Measurements from ENCODE around the gene TCF3. TPM values are rescaled to one million over a fixed set of nuclear protein-coding genes. Genes with fewer than 3 reads are reported as not detected.
"Not testable (repeated sequence)": the region's sequence is repeated elsewhere in the genome, so short reads cannot be mapped to it uniquely, and the experiment has no call there.

Gene TCF3
- 100 to 1,000 TPM in 10 of 12 donors, 10 to 100 TPM in 1, not detected in 1; 96.3 to 195 (median 120) TPM for polyA plus RNA-seq (ENCODE audit: insufficient read length in 12 of 12)
- long read RNA-seq, donor 1, transcript TCF3-210 (9 exons, 986 nt): major isoform, 8 of 8 reads
- long read RNA-seq, donor 1, partial matches to known transcripts: 0 of 8 reads
- long read RNA-seq, donor 1, other reads (novel, unspliced or antisense): 0 of 8 reads
- long read RNA-seq, donor 2, full-length matches to known transcripts: 11 of 19 reads
- long read RNA-seq, donor 2, partial matches to known transcripts: 8 of 19 reads
- long read RNA-seq, donor 2, other reads (novel, unspliced or antisense): 0 of 19 reads
- long read RNA-seq, donor 3, full-length matches to known transcripts: 3 of 3 reads
- long read RNA-seq, donor 3, partial matches to known transcripts: 0 of 3 reads
- long read RNA-seq, donor 3, other reads (novel, unspliced or antisense): 0 of 3 reads
- long read RNA-seq, donor 4, partial matches to known transcripts: 0 of 5 reads
- long read RNA-seq, donor 4, other reads (novel, unspliced or antisense): 0 of 5 reads
- long read RNA-seq, donor 5, transcript TCF3-210 (9 exons, 986 nt): major isoform, 16 of 16 reads
- long read RNA-seq, donor 5, partial matches to known transcripts: 0 of 16 reads
- long read RNA-seq, donor 5, other reads (novel, unspliced or antisense): 0 of 16 reads
- long read RNA-seq, donor 6, partial matches to known transcripts: 0 of 4 reads
- long read RNA-seq, donor 6, other reads (novel, unspliced or antisense): 0 of 4 reads
- long read RNA-seq, donor 7, transcript TCF3-210 (9 exons, 986 nt): major isoform, 5 of 15 reads
- long read RNA-seq, donor 7, partial matches to known transcripts: 10 of 15 reads
- long read RNA-seq, donor 7, other reads (novel, unspliced or antisense): 0 of 15 reads
- long read RNA-seq, donor 8, full-length matches to known transcripts: 5 of 12 reads
- long read RNA-seq, donor 8, partial matches to known transcripts: 7 of 12 reads
- long read RNA-seq, donor 8, other reads (novel, unspliced or antisense): 0 of 12 reads
- long read RNA-seq, donor 9, full-length matches to known transcripts: 7 of 7 reads
- long read RNA-seq, donor 9, partial matches to known transcripts: 0 of 7 reads
- long read RNA-seq, donor 9, other reads (novel, unspliced or antisense): 0 of 7 reads
- long read RNA-seq, donor 10, full-length matches to known transcripts: 13 of 13 reads
- long read RNA-seq, donor 10, partial matches to known transcripts: 0 of 13 reads
- long read RNA-seq, donor 10, other reads (novel, unspliced or antisense): 0 of 13 reads
- long read RNA-seq, donor 11, full-length matches to known transcripts: 10 of 15 reads
- long read RNA-seq, donor 11, partial matches to known transcripts: 5 of 15 reads
- long read RNA-seq, donor 11, other reads (novel, unspliced or antisense): 0 of 15 reads

DNA sequence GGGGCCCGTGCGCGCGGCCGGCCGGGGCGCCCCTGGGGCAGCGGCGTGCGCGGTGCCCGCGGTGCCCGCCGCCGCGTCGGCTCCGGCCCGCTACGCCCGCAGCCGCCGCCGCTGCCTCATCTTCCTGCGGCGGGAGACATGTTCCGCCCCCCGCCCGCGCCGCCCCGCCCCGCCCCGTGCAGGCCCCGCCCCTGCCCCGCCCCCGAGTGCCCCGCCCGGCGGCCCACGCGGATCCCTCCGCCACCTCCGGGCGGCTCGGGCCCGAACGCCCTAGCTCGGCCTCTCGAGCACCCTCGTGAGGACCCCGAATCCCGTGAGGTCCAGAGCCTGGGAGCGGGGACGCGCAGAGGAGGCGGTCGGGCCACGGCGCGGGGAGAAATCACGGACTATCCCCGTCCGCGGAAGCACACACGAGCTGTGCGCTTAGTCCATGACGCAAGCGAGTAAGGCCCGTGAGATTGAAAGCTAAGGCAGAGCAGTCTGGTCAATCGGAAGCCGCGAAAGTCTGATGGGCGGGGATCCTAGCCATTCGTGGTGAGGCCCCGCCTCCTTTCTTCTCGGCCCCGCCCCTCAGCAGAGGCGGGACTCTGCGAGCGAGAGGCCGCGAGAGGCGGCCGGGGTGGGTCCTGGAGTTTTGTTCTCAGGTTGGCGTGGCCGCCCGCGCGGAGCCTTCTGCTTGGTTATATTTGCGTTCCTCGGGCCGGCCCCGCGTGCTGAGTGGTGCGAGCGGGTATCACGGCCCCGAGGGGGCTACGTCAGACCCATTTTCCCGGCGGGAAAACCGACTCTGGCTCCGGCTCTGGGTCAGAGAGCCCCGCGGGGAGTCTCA is at the start of gene TCF3:
TCF3 (minus strand) TSS at position 145 of the 829 bp plus-strand sequence. CDS start 2,367 bp downstream, outside the sequence.
- peak; percentile 99 for DNase-seq

DNA sequence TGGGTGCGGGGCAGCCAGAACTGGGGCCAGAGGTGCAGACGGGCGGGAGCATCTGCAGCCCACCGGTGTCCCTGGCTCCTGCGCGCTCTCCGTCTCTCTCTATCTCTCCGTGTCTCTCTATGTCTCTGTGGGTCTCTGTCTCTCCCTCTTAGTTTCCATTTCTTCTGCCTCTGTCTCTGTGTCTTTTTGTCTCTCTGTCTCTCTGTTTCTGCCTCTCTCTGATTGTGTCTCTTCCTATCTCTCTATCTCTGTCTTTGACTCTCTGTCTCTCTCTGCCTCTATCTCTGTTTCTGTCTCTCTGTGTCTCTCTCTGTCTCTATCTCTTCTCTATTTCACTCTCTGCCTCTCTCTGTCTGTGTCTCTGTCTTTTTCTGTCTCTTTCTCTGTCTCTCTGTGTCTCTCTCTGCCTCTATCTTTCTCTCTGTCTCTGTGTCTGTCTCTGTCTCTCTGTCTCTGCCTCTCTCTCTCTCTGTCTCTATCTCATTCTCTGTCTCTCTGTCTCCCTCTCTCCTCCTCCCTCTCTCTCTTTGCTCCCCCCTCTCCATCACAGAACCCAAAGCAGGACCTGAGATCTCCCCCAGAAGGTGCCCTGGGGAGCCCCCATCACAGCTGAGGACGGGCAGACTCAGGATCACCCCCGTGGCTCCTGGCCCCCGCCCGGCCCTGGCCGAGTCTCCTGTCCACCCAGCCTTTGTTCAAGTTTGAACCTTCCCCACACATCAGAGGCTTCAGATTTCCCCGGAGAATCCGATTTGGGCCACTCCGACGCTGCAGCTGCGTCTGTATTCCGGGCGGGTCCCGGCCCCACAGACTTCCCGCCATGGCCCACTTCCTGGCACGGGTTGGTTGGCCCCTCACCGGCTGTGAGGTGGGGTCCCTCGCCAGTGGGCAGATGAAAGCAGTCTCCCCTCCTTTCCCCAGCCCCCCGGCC is 48.6 kb upstream of the TCF3 start:
- DNase-seq: no peak

DNA sequence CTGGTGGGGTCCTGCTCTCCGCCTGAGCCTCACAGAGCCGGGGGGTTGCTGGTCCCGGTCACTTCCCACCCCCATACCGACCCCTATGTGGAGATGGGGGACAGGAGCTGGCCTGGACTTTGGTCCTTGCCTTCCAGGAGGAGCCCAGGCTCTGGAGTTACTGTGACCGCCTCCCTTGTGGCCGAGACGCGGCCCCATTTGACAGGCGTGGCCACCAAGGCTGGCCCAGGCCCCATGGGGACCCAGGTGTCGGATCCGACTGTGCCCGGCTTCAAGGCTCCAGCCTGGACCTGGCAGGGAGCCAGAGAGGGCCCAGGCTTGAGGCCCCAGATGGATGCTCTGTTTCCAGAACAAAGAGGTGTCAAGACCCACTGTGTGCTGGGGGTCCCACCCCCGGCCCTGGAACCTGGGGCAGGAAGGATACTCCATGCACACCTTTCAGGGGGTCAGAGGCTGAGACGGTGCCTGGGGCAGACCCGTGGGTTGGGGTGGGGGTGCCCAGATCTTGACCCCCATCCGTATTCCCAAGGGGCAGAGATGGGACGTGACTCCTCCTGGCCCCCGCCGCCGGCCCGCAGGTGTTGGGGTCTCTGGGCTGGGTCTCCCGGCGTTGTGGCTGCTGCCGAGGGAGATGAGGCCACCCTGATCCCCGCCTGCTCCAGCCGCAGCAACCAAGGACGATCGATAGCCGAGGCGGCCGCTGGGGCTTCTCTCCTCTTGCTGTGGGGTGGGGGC is 47.8 kb upstream of the TCF3 start:
- DNase-seq: no peak

DNA sequence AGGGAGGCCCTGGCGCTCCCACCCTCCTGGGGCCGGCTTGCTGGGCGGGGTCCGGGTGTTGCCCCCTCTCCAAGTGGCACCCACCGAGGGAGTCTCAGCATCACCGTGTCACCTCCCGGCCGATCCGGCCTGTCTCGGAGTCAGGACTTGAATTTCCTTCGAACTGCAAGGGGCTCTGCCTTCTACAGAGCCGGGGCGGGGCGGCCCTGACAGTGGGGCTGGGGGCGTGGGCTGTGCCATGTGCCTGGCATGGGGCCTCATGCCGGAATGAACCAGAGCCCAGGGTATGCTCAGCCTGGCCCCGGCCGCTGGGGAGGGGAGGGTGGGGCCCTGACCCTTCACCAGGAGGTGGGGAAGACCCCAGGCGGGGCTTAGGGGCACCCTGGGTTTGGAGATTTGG is 47.0 kb upstream of the TCF3 start:
- no peak for DNase-seq

DNA sequence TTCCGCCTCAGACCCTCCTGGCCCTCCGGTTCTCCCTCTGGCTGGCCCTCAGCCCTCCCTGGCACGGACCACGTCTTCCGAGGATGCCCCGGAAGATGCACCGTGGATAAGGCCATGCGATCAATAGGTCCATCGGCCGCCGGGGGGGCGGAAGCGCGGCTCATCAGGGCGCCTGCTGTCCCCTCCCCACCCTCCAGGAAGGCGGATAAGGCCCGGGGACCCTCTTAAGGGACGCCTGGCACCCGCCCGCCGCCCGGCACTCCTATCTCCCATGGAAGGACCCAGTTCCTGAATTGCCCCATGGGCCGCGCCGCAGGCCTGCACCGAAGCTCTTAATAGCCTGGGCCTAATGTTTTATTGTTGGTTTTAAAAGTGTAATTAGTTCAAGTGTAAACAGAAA is 46.2 kb upstream of the TCF3 start:
- DNase-seq: no peak

DNA sequence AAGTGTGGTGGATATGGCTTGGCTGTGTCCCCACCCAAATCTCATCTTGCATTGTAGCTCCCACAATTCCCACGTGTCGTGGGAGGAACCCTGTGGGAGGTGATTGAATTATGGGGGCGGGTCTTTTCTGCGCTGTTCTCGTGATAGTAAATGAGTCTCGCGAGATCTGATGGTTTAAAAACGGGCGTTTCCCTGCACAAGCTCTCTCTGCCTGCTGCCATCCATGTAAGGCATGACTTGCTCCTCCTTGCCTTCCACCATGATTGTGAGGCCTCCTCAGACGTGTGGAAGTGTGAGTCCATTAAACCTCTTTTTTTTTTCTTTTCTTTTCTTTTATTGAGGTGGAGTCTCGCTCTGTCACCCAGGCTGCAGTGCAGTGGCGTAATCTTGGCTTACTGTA is 43.1 kb upstream of the TCF3 start:
- not testable (repeated sequence) for DNase-seq

DNA sequence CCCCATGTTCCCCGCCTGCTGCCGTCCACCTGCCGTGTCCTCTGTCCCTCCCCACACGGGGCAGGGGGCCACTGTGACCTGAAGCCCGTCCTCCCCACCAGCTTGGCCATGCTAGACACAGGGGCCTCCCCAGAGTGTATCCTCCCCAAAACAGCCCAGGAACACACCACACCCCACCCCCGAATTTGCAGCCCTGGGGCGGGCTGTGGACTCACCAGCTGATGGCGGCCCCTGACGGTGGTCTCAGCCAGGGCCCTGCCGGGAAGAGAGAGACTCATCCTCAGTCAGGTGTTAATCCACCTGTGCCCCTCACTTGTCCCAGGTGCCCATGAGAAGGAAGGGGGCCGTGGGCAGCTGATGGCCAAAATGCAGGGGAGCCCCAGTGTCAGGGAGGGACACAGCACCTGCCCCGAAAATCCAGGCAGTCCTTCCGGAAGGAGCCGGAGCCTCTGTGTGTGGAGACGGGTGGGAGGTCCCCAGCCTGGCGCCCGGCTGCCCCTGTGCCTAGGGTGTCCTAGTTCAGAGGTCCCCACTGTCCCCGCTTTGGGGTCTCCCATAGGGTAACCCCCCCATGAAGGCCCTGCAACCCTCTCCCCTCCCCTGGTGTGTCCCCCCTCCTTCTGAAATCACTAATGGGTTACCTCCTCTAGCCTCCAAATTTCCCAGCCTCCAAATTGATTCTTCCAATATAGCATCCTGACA is 39.3 kb upstream of the TCF3 start:
- DNase-seq: no peak

DNA sequence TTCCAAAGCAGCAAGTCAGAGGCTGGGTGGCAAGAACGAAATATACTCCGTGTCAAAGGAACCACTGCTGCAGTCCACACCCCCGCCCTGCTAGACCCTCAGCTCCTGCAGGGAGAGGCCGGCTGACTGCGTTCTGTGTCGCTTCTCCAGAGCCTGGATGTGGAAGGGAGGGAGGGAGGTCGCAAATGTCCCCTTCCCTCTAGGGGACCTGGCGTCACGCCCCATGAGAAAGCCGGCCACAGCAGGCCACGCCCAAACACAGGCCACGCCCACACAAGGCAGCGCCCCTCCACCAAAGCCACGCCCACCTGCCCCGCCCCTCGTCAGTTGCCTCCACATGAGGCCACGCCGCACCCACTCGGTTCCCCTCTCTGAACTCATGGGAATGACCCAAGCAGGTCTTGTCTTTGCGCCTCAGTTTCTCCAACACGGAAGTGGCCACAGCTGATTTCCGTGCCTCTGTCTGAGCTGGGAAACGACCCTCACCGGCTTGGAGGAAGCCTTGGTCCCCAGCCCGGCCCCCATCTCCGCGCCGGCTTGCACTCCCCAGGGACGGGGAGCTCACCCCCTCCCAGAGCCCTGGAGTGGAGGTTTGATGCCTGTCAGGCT is 38.4 kb upstream of the TCF3 start:
- DNase-seq: no peak

DNA sequence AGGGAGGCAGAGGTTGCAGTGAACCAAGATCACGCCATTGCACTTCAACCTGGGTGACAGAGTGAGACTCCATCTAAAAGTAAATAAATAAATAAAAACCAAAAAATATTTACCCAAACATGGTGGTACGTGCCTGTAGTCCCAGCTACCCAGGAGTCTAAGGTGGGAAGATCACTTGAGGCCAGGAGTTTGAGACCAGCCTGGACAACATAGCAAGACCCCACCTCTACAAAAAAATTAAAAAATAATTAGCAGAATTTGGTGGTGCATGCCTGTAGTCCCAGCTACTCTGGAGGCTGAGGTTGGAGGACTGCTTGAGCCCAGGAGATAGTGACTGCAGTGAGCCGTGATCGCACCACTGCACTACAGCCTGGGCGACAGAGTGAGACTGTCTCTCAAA is 33.4 kb upstream of the TCF3 start:
- DNase-seq: not testable (repeated sequence)

DNA sequence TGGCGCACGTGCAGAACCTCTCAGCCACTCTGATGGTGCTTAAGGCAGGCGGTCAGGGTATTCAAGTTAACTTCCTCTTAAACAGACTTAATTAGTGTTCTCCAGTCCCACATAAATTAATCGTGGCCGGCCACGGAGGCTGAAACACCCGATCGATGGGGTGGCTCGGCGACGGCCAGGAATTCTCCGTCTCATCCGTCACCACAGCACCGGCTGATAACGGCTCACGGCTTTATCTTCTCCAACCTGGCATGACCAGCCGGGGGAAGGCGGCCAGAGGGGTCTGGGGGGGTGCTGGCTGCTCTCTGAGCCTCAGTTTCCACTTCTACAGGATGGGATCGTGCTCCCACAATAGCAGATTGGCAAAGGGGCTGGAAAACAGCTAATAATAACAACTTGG is 32.6 kb upstream of the TCF3 start:
- no peak for DNase-seq

DNA sequence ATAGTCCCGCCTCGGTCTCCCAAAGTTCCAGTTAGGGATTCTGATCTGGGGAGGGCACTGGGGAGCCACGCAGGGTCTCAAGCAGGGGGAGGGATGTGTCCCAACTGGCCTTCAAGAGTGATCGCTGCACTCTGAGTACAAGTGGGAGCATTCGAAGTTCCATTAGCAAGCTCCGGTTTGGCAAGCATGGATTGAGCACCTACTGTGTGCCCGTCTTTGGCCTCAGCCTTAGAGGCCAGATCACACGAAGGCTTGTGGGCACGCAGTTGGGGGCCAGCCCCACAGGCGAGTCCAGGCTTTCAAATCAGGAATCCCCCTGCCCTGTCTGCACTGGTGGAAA is 32.1 kb upstream of the TCF3 start:
- no peak for DNase-seq

DNA sequence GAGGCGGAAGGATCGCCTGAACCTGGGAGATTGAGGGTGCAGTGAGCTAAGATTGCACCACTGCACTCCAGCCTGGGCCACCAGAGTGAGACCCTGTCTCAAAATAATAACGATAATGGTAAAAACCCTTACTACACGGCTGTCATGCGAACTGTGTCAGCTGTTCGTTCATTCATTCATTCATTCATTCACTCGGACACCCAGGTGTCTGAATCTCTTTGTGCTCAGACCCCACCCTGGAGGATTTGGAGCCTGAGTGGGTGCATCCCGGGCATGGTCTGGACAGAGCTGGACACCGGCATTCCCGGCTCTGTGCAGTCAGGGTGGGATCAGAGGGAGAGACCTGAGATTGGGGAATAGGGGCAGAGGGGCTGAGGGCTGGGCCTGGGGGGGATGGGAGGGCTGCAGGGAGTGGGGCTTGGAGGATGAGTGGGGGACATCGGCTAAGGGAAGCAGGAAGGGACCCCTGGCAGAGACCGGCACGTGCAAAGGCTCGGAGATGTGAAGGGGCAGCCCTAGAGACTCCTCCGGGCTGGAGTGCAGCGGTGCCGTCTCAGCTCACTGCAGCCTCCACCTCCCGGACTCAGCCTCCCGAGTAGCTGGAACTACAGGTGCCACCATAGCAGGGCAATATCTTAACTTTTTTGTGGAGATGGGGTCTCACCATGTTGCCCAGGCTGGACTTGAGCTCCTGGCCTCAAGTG is 31.6 kb upstream of the TCF3 start:
- no peak for DNase-seq

DNA sequence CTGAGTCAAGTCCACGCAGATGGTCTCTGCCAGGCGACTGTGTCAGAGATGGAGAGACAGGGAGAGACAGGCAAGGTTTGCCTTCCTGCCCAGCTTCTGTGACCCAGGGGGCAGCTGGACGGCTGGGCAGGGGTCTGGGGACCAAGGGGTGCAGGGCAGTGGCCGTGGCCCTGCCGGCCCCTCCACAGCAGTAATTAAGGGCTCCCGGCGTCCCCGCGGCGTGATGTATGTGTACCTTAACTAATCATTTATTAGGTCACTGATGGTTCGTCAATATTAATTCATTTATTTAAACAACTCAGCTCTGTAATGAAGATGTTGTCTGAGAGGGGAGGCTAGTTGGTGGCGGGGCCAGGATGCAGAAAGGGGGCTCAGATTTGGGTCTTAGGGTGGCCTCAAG is 28.6 kb upstream of the TCF3 start:
- DNase-seq: no peak

DNA sequence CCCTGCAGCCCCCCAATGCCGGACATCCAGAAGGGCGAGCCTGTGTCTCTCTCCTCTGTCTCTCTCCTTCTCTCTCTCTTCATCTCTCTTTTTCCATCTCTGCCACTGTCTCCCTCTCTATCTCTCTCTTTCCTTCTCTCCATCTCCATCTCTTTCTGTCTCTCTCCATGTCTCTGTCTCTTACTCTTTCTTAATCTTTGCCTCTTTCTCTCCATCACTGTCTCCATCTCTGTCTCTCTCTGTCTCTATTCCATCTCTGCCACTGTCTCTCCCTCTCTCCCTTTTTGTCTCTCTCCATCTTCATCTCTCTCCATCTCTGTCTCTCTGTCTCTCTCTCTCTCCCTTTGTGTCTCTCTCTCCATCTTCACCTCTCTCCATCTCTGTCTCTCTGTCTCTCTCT is 25.7 kb upstream of the TCF3 start:
- DNase-seq: no peak

DNA sequence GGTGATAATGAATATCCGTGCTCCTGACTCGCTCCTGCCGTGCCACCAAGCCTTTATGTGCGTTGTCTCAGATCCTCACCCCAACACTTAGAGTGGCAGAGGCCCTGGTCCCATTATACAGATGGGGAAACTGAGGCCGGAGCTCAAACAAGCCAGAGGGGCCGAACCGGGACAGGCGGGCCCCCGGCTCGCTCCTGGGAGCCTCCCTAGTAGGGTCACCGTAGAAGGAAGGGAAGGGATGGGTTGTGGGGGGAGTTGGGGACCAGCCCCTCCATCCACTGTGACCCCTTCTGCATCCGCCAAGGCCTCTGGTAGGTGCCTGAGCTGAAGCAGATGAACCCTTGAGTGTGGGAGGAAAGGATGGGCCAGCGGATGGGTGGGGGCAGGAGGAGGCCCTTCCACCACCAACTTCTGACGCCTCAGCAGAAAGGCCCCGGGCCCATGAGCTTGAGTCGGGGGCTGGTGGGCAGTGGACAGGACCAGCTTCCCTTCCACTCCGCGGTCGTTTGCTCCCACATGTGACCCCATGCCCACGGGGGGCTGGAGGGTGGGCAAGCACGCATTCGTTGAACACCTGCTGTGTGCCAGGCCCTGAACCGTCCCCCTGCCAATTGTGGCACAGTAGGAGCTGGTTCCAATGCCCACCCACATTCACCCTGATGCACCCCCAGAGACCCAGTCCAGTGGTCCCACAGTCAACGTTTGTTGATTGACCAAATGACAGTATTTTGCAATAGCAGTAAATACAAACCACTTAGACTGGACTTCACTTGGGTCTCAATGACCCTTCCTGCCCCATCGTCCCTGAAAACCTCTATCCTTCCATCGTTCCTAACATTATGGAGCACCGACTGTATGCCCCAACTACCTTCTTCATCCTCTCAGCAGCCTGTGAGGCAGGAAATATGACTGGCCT is 24.2 kb upstream of the TCF3 start:
- no peak for DNase-seq

Data from muscle of arm (tissue), 14 donors.